ENCODE measurements around the gene SIGLEC6.
"Not testable (repeated sequence)": the region's sequence is repeated elsewhere in the genome, so short reads cannot be mapped to it uniquely, and the experiment has no call there.

Gene SIGLEC6

GRCh38 chr19:51508059-51508733, 23.3 kb downstream of the SIGLEC6 start:
- no peak for DNase-seq

- no peak for DNase-seq
These were observed 23.8 kb downstream of the SIGLEC6 start for GRCh38 chr19:51507640-51508058.

GRCh38 chr19:51507192-51507591, 24.3 kb downstream of the SIGLEC6 start:
- no peak for DNase-seq

- no peak for DNase-seq
These were observed 25.6 kb downstream of the SIGLEC6 start for GRCh38 chr19:51505904-51506303.

GRCh38 chr19:51503896-51504295, 27.6 kb downstream of the SIGLEC6 start:
- DNase-seq: no peak

GRCh38 chr19:51503286-51503817, 28.1 kb downstream of the SIGLEC6 start:
- no peak for DNase-seq

DNA sequence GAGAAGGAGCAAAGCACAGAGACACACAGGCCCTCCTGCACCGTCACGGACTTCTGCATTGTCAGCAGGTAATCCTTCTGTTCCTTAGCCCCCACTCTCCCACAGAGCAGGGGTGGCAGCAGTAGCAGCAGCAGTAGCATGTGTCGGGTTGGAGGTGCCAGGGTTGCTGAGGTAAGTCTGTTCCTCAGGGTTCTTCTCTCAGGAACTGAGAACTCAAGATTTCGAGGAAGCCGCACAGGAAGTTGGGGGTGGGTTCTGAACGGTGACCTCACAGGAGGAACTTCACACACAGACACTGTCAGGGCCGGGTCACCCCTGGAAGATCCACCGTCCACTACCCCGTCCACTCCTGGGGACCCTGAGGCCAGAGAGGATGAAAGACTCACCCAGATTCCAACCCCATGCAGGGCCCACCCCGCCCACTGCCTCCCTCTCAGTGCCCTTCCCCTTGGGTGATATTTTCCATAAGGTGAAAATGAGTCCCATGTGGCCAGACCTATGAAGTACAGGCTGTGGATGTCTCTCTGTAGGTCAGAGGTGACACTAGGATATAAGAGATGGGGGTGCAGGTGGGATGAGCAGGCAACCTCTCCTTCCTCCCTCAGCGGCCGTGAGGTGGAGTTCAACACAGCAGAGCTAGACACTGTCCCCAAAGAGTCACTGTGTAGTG, 29.7 kb downstream of the SIGLEC6 start, which contains the start of gene SIGLEC12:
Gene SIGLEC12, minus strand, starts transcription at position 207 of the 670 bp plus-strand sequence. Its CDS starts 67 bp downstream, at position 140.
- DNase-seq: peak in 1 of 2 donors; percentile 35

- not testable (repeated sequence) for DNase-seq
These were observed 30.5 kb downstream of the SIGLEC6 start for GRCh38 chr19:51500931-51501330.

GRCh38 chr19:51497666-51498065, 33.8 kb downstream of the SIGLEC6 start:
- no peak for DNase-seq

- DNase-seq: no peak
These were observed 37.7 kb downstream of the SIGLEC6 start for GRCh38 chr19:51493776-51494175.

DNA sequence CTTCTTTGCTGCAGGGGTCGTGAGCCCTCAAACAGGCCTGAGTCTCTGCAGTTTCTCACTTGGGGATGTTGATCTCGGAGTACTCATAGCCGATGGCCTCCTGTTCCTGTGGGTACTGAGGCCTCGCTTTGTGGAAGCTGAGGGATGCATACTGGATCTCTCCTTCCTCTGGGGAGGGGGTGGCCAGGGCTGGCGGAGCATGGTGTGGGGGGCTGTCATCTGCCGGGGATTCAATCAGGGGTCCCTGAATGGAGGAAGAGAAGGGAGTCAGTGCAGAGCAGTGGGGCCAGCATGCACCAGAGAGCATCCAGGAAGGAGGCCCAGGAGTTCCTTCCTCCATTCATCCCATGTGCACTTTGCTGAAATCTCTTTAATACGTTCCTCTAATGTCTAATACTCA, 39.9 kb downstream of the SIGLEC6 start:
- no peak for DNase-seq

DNA sequence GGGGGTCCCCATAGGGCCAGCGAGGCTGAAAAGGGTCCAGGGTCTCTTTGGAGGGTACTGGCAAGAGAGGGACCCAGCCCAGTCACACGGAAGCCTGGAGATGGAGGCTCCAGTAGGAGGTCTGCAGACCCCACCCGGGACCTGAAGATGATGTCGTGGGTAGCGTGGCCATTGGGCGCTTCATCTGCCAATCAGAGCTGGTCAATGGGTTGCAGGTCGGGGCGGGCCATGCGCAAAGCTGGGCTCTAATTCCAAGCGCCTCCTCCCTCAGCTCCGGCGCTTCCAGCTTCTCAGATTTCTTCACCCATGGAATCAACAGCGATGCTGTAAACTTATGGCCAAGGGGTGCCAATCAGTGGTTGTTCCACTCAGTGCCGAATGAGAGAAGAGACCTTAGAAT, 40.8 kb downstream of the SIGLEC6 start:
- no peak for DNase-seq

GRCh38 chr19:51489113-51489512, 42.4 kb downstream of the SIGLEC6 start:
- peak; percentile 24 to 38 for DNase-seq

GRCh38 chr19:51488491-51488890, 43.0 kb downstream of the SIGLEC6 start:
- DNase-seq: no peak

GRCh38 chr19:51485960-51486660, 45.4 kb downstream of the SIGLEC6 start:
- DNase-seq: no peak

- peak; percentile 29 to 47 for DNase-seq
These were observed 50.9 kb downstream of the SIGLEC6 start for GRCh38 chr19:51480590-51480989.

DNA sequence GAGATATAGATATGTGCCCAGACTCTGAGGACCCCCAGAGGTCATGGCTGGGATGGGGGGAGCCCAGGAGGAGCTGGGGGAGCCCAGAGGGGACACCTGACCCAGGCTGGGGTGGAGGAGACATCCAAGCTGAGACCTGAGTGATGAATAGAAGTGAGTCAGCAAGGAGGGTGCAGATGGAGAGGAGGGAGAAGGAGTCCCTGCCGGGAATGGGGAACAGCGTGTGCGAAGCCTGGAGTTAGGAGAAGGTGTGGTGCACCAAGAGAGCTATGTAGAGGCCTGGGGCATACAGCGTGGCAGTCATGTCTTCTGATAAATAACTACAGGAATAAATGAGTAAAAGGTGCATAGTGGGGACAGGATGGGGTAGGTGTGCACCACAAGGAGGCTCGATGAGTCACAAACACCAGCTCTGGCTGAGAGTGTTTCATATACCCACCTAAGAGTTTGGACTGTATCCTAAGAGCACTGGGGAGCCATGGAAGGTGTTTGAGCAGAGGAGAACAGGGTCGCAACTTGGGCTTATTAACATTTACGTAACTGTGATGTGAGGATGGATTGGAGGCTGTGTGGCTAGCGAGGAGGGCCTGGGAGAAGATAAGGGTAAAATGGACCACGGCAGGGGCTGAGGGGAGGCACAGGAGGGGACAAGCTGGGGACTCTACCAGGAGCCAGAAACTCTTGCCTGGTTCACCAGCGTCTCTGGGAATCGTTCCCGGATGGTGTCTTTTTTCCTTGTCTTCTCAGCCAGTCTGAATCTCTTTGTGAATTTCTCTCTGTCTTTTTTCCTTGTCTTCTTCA, 51.7 kb downstream of the SIGLEC6 start:
- peak; percentile 18 to 36 for DNase-seq

- DNase-seq: no peak
These were observed 52.9 kb downstream of the SIGLEC6 start, which contains the start of gene CEACAM18 for GRCh38 chr19:51478381-51479234. TSS of gene CEACAM18 (plus strand) at chr19:51478539.

- DNase-seq: no peak
These were observed 54.1 kb downstream of the SIGLEC6 start for GRCh38 chr19:51477344-51477743.

DNA sequence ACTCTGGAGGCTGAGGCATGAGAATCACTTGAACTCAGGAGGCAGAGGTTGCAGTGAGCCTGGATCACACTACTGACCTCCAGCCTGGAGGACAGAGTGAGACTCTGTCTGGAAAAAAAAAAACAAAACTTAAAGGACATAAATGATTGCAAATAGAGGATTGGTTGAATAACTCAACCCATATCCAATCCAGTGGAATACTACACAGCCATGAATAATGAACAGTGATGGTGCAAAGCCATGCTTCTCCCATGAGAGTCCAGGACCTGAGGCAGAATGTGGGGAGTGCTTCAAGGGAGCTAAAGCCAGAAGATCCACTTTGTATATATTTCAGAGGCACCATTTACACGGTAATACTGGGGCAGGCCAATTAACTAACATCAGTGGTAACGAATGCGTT, 55.3 kb downstream of the SIGLEC6 start:
- DNase-seq: no peak

GRCh38 chr19:51473009-51473707, 58.3 kb downstream of the SIGLEC6 start:
- DNase-seq: peak; percentile 90 to 96

Measured in stimulated activated CD4-positive, alpha-beta T cell treated with anti-CD3 and anti-CD28 coated beads, Interleukin-2, amount 100 ng/mL, for 24 hours (primary cell).